CD14-positive monocyte (primary cell): ENCODE measurements around the gene TRIM3. TPM values are rescaled to one million over a fixed set of nuclear protein-coding genes. Genes with fewer than 3 reads are reported as not detected.

Experiments used
- DNase-seq, 3 donors: peaks; one replicate each; pipeline ENCODE4 v3.0.0-alpha.2; 2011 to 2022
- H2AFZ ChIP-seq: 2 replicates; pipeline ENCODE4 v1.6.0; 2012; ENCODE audit warnings: mild to moderate bottlenecking, low read depth, low read length, inconsistent platforms; ENCODE audit not compliant: insufficient read depth, poor library complexity, severe bottlenecking
- H3K27ac ChIP-seq, 2 donors: 1 replicate in 1 of 2; 2 replicates in 1 of 2; pipeline ENCODE4 v1.5.1; 2012 to 2013; ENCODE audit warnings: low read length in 2 of 2, control low read depth in 1 of 2, inconsistent platforms in 1 of 2, low read depth in 1 of 2, mild to moderate bottlenecking in 1 of 2
- H3K27me3 ChIP-seq, 2 donors: one replicate each; pipeline versions ENCODE4 v1.6.0 to v1.6.1; 2011 to 2013; ENCODE audit warnings: low read length in 2 of 2; ENCODE audit not compliant: control insufficient read depth in 2 of 2, insufficient read depth in 2 of 2
- H3K36me3 ChIP-seq, 2 donors: replicated peaks in 1 of 2; 1 replicate in 1 of 2; 2 replicates in 1 of 2; pipeline versions ENCODE4 v1.5.1 to v1.6.1; 2012 to 2013; ENCODE audit warnings: low read length in 2 of 2, control low read depth in 1 of 2, inconsistent platforms in 1 of 2, mild to moderate bottlenecking in 1 of 2; ENCODE audit not compliant: insufficient read depth in 2 of 2, control insufficient read depth in 1 of 2
- H3K4me1 ChIP-seq, 2 donors: 1 replicate in 1 of 2; 2 replicates in 1 of 2; pipeline versions ENCODE4 v1.5.1 to v1.6.1; 2012 to 2013; ENCODE audit warnings: low read length in 2 of 2, control low read depth in 1 of 2, inconsistent platforms in 1 of 2, mild to moderate bottlenecking in 1 of 2, moderate library complexity in 1 of 2; ENCODE audit not compliant: insufficient read depth in 2 of 2, control insufficient read depth in 1 of 2
- H3K4me2 ChIP-seq: replicated peaks from 2 replicates; pipeline ENCODE3; 2012; ENCODE audit warnings: low read length, moderate library complexity, mild to moderate bottlenecking; ENCODE audit not compliant: poor library complexity, severe bottlenecking; ENCODE audit errors: extremely low read depth
- H3K4me3 ChIP-seq, 3 experiments: fragments of 200-600 bp in 1 of 3; sonication (generic) in 1 of 3; replicated peaks in 1 of 3; 1 replicate in 2 of 3; 2 replicates in 1 of 3; pipeline ENCODE4 v1.5.1; 2011 to 2013; ENCODE audit warnings: low read length in 3 of 3, mild to moderate bottlenecking in 3 of 3, control low read depth in 2 of 3, low read depth in 2 of 3, inconsistent platforms in 1 of 3, moderate library complexity in 1 of 3
- H3K79me2 ChIP-seq: 2 replicates; pipeline ENCODE4 v1.6.0; 2012; ENCODE audit warnings: mild to moderate bottlenecking, control low read depth, inconsistent platforms, low read length, moderate library complexity; ENCODE audit not compliant: insufficient read depth
- H3K9ac ChIP-seq: 2 replicates; pipeline ENCODE4 v1.6.0; 2017; ENCODE audit warnings: low read length, mild to moderate bottlenecking; ENCODE audit not compliant: insufficient read depth, poor library complexity, severe bottlenecking
- H3K9me3 ChIP-seq, 2 donors: replicated peaks in 1 of 2; 1 replicate in 1 of 2; 2 replicates in 1 of 2; pipeline versions ENCODE4 v1.5.1 to v1.6.1; 2012 to 2013; ENCODE audit warnings: low read length in 2 of 2, control low read depth in 1 of 2; ENCODE audit not compliant: control insufficient read depth in 1 of 2, insufficient read depth in 1 of 2
- H4K20me1 ChIP-seq: 2 replicates; pipeline ENCODE4 v1.6.0; 2012; ENCODE audit warnings: mild to moderate bottlenecking, low read length, control low read depth, moderate library complexity; ENCODE audit not compliant: insufficient read depth
- H3K27ac Mint-ChIP-seq, 7 donors: one replicate each; pipeline ENCODE4 v1.8.0; 2020; ENCODE audit warnings: mild to moderate bottlenecking in 7 of 7, mixed read lengths in 7 of 7, moderate library complexity in 6 of 7, inconsistent platforms in 2 of 7
- H3K27me3 Mint-ChIP-seq, 3 donors: one replicate each; pipeline ENCODE4 v1.8.0; 2021 to 2022; ENCODE audit warnings: low read depth in 3 of 3, mild to moderate bottlenecking in 3 of 3, mixed read lengths in 3 of 3, moderate library complexity in 3 of 3, inconsistent platforms in 1 of 3
- H3K36me3 Mint-ChIP-seq, 2 donors: one replicate each; pipeline ENCODE4 v1.8.0; 2020; ENCODE audit warnings: mixed read lengths in 2 of 2, inconsistent platforms in 1 of 2, mild to moderate bottlenecking in 1 of 2
- H3K4me1 Mint-ChIP-seq: one replicate; pipeline ENCODE4 v1.8.0; 2020; ENCODE audit warnings: mild to moderate bottlenecking, mixed read lengths
- H3K4me3 Mint-ChIP-seq, 2 donors: one replicate each; pipeline ENCODE4 v1.8.0; 2020; ENCODE audit warnings: mild to moderate bottlenecking in 2 of 2, mixed read lengths in 2 of 2, moderate library complexity in 1 of 2
- H3K9me3 Mint-ChIP-seq, 7 donors: one replicate each; pipeline ENCODE4 v1.8.0; 2020 to 2022; ENCODE audit warnings: mixed read lengths in 7 of 7, mild to moderate bottlenecking in 6 of 7, moderate library complexity in 6 of 7, inconsistent platforms in 2 of 7
- WGBS: methylation state at CpG from one replicate; pipeline ENCODE4 v1.1.5; 2013; ENCODE audit warnings: missing lambda C conversion rate; ENCODE audit not compliant: insufficient coverage; 5-methylcytosine and 5-hydroxymethylcytosine counted together
- intact Hi-C, 2 donors: fragments of 100-400 bp; cut with micrococcal nuclease; formaldehyde crosslinking; loops; one replicate each; pipeline versions ENCODE4 v1.15.0 to v1.15.1; 2023
- polyA plus RNA-seq, 3 donors: library from polyadenylated mRNA; depleted of rRNA in 1 of 3; unstranded in 2 of 3; stranded (reverse) in 1 of 3; fragments of 300-500 nt in 2 of 3; fragments of >200 nt in 1 of 3; fragmentation: Illumina TruSeq in 2 of 3; gene quantifications; 1 replicate in 2 of 3; 2 replicates in 1 of 3; pipeline ENCODE4 v1.2.3, GENCODE V29; 2012 to 2021
- TF ChIP-seq, protein P1 (sequence below): fragments of 200-600 bp; IDR thresholded peaks from one replicate; pipeline ENCODE4 v1.8.0; 2022; ENCODE audit warnings: antibody characterized with exemption, mild to moderate bottlenecking

TRIM3 gene
- polyA plus RNA-seq, 3 donors, result 1.7 to 36.2 (median 3.3) TPM

DNA sequence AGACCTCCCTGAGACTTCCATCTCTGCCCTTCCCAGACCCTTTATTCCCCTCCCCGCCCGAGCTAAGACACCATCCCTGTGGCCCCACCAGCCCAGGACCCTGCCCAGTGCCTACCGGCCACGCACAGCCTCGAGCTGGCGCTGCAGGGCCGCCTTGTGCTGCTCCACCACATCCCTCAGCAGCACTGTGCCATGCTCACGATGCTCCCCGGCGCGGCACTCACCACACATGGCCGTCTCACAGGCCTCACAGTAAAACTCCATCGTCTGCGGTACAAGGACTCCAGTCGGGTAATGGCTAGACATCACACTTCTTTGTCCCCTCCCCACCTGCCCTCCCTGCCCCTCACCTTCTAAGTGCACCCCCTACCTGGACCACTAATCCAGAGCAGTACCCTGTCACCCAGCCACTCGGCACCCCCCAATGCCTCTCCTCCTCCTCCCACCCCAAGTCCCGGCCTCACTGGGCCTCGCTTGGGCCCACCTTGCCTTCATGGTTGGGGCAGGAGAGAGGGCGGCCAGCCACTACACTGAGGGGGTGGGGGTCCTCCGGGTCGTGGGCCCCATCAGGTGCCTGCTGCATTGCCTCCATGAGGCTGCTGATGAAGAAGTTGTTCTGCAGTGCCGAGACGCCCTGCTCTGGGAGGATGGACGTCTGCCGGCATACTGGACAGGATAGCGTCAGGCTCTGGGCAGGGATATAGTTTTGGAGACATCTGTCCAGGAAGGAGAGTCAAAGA lies 16.0 kb downstream of the TRIM3 start:
- H3K9ac ChIP-seq, result no peak overlapping the region
- intact Hi-C loops, result no loop called here
- Mint-ChIP-seq H3K36me3 (peaks cover 61 to 63% of the 10 kb centered on the region in 2 donors), H3K9me3 (no peaks in the 10 kb centered on the region), H3K4me1 (no peaks in the 10 kb centered on the region), H3K27me3 (peaks cover 0 to 2% (median 0%) of the 10 kb centered on the region in 3 donors), H3K4me3 (no peak overlapping the region), H3K27ac (no peak overlapping the region)
- no peaks in the 10 kb centered on the region for H3K27me3 ChIP-seq
- WGBS, result over 99% methylated on average over 18 of the region's 26 CpGs
- H3K4me1 ChIP-seq, result no peaks in the 10 kb centered on the region
- H3K36me3 ChIP-seq, result peaks cover 46 to 84% of the 10 kb centered on the region in 2 donors
- TF ChIP-seq, protein P1, sequence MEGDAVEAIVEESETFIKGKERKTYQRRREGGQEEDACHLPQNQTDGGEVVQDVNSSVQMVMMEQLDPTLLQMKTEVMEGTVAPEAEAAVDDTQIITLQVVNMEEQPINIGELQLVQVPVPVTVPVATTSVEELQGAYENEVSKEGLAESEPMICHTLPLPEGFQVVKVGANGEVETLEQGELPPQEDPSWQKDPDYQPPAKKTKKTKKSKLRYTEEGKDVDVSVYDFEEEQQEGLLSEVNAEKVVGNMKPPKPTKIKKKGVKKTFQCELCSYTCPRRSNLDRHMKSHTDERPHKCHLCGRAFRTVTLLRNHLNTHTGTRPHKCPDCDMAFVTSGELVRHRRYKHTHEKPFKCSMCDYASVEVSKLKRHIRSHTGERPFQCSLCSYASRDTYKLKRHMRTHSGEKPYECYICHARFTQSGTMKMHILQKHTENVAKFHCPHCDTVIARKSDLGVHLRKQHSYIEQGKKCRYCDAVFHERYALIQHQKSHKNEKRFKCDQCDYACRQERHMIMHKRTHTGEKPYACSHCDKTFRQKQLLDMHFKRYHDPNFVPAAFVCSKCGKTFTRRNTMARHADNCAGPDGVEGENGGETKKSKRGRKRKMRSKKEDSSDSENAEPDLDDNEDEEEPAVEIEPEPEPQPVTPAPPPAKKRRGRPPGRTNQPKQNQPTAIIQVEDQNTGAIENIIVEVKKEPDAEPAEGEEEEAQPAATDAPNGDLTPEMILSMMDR, result no peak
- no peak overlapping the region for H3K4me2 ChIP-seq
- no peak overlapping the region for H3K4me3 ChIP-seq
- no peaks in the 10 kb centered on the region for H3K9me3 ChIP-seq
- no peaks in the 10 kb centered on the region for H4K20me1 ChIP-seq
- DNase-seq, result no peak
- H2AFZ ChIP-seq, result no peak overlapping the region
- no peaks in the 10 kb centered on the region for H3K79me2 ChIP-seq
- H3K27ac ChIP-seq, result no peak overlapping the region

DNA sequence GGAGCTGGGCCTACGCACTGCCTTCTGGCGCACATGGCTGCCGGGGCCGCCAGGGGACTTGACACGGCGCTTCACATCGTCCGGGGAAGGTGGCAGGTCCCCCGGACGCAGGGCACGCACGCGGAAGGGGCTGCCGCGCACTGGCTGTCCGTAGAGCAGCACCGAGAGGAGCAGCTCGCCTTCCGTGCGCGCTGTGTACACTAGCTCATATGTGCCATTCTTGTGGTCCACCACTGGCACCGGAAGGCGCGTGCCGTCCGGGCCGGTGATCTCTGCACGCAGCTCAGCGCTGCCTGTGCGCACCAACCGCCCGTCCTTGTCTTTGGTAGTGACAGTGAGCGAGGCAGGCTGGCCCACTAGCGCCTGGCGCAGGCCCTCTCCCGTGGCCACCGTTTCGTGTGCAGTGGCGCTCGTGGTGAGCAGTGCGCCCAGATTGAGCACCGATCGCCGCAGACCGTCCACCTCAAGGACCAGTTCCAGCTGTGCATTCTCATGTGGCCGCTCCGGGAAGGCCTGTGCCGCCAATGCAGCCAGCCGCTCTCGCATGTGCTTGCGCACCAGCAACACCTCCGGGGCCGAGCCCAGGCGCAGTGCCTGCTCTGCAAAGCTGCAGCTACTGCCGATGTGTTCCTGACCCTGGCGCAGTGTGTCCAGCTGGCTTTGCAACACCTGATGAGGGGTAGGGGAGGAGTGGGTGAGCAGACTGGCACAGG lies 17.2 kb downstream of the TRIM3 start:
- Histone ChIP-seq H2AFZ (no peak overlapping the region), H3K79me2 (no peaks in the 10 kb centered on the region), H3K4me1 (no peaks in the 10 kb centered on the region), H3K36me3 (peaks cover 57 to 89% of the 10 kb centered on the region in 2 donors), H3K27me3 (no peaks in the 10 kb centered on the region), H3K27ac (no peak overlapping the region), H3K4me3 (no peak overlapping the region), H3K4me2 (no peak overlapping the region), H3K9ac (no peak overlapping the region), H4K20me1 (no peaks in the 10 kb centered on the region), H3K9me3 (no peaks in the 10 kb centered on the region)
- 98% methylated on average over 55 of the region's 56 CpGs for WGBS
- H3K27me3 Mint-ChIP-seq, result peaks cover 0 to 2% (median 0%) of the 10 kb centered on the region in 3 donors
- no peak overlapping the region for H3K4me3 Mint-ChIP-seq
- H3K27ac Mint-ChIP-seq, result no peak overlapping the region
- TF ChIP-seq, protein P1, result no peak
- no peaks in the 10 kb centered on the region for H3K4me1 Mint-ChIP-seq
- intact Hi-C loops, result no loop called here
- H3K9me3 Mint-ChIP-seq, result no peaks in the 10 kb centered on the region
- no peak for DNase-seq
- peaks cover 59 to 61% of the 10 kb centered on the region in 2 donors for H3K36me3 Mint-ChIP-seq
